Activated naive CD4-positive, alpha-beta T cell treated with Interleukin-2 at 50 U/mL for 16 hours (primary cell): ENCODE measurements around the gene PPP1CA.

ENCODE experiments used
- DNase-seq: peaks from one replicate; pipeline ENCODE4 v3.0.0-alpha.2; 2020

PPP1CA gene

DNA sequence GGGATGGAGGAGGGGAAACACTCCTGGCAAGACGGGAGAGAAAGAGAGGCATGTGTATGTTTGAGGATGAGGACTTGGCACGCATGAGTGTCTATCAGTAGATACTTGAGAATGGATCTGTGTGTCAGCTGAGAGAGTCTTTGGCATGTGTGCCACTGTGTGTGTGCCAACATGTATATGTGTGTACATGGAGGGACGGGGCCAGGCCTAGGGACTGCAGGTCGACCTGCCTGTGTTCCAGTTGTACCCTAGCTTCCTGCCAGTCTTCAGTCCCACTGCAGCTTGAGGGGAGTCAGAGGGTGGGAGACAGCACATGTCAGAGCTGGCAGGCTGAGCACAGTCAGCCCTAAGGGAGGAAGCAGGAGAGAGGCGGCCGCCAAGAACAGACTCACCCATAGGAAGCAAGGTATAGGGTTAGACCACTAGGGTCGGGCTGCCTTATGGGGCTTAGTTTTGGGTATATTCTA lies 33.9 kb downstream of the PPP1CA start:
- no peak for DNase-seq

DNA sequence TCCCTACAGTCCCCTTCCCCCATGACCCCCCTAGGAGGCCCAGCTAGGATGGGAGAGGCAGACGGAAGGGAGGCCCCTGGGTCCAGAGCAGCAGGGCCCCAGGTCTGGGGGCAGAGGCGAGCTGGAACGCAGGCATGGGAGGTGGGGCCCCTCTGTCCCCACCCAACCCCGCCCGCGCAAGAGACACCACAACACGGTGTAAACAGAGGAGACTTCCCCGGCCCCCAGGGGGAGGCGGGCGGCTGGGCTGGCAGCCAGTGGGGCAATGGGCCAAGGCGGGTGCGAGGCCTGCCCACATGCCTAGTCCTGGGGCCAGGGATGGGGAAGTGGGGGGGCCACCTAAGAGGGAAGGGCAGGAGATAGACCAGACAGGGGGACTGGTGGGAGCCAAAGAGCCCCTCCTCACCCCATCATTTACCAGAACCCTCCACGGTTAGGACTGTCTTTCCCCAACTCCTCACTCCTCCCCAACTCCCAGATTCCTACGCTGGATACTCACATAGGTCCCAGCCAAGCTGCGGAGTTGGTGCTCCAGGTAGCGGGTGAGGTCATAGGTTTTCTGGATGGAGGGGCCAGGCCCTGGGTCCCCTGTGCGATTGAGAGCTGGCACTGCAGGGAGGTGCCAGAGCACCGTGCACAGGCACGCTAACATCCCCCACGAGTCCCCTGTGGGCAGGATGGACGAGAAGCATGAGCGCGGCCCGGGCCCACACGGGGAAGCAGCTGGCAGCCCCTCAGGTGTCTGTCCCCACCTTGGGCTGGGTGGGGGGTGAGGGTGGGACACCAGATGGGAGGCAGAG lies 34.5 kb downstream of the PPP1CA start:
- DNase-seq: no peak

DNA sequence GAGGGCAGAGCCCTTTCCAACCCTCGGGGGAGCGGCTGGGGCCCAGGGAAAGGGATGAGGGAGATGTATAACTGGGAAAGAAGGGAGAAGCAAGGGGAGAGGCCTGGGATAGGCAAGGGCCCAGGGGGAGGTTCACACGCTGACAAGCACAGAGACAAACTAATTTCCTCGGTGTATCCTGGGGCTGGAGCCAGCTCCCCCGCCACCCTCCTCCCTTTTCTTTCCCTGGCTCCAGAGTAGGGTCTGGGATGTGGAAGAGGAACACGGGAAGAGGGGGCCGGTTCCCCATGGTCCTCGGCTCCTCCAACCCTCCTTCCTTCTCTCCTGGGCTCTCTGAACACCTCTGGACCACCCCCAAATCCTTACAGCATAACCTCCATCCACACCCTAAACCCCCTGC lies 35.1 kb downstream of the PPP1CA start:
- DNase-seq: no peak

DNA sequence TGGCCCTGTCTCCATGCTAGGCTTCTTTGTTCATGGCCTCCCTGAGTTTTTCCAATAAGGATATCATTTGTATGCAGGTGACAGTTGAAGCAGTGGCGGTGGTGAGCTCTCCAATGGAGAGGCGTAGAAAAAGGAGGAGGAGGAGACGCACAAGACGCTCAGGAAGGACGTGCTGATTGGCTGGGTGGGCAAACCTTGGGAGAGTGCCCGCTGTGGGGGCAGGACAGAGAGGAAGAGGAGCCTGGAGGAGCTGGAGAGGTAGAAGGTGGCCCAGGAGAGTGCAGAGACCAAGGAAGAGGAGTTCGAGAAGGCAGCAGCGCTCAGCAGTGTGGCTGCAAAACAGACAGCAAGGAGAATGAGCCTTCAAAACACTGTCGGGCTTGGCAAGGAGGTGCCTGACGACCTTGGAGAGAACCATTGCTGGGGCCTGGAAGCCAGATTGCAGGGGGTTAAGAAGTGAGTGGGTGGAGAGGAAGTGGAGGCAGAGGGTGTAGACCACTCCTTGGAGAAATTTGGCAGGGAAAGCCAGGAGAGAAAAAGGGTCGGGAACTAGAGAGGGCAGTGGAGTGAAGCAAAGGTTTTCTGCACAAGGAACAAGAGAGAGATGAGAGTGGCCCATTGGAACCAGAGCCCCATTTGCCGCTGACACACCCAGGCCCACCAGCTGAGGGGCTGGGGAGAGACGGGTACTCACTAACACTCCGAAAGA lies 35.8 kb downstream of the PPP1CA start:
- DNase-seq: no peak

DNA sequence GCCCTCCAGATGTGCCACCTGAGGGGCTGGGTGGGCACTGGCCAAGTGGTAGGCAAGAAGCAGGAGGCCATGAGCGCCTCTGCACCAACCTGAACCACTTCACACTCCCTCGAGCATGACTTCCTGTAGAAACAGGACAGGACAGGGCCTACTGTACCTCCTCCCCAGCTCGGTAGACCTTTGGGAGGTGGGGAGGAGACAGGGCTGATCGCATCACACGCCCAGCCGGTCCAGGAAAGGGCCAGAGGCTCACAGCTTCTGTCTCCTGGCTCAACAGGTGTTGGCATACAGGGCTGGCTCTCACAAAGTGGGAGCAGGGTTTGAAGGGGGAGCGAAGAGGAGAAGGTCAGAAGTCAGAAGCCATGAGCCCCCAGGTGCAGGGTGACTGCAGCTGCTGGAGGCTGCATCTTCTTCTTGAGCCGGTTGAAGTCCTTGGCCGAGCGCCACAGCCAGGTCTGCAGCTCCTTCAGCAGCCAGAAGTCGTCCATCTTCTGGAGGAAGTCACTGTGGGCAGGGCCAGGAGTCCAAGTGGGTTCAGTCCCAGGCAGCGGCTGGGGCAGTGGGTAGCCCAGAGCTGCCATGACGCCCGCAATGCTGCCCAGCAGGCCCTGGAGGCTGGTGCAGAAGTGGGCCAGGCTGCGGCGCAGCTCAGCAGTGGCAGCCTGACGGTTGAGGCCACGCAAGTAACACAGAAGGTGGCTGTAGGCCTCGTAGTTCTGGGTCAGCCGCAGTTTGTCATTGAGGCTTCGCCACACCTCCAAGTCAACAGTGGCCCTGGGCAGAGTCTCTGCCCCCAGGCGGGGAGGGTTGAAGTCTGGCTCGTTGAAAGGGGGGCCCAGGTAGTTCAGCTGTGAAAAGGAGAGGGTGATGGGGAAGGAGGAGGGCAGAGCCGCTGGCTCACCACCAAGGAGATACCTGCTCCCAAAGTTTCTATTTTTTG lies 36.6 kb downstream of the PPP1CA start:
- no peak for DNase-seq

DNA sequence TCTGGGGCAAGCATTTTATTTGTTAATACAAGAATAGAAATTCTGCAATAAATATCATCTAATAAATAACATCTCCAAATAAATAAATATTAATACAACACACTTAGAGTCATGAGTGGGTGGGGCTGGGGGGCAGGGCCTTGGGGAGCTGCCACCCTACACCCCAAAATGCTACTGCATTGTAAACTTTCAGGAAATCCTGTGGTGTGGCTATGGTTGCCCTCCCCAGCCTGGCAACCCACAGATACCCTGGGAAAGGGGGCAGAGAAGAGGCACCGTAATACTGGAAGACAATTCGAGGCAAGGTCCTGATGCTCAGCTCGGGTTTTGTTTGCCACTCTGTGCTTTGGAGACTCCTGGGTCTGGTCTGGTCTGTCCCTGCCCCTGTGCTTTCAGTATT lies 37.5 kb downstream of the PPP1CA start:
- no peak for DNase-seq

DNA sequence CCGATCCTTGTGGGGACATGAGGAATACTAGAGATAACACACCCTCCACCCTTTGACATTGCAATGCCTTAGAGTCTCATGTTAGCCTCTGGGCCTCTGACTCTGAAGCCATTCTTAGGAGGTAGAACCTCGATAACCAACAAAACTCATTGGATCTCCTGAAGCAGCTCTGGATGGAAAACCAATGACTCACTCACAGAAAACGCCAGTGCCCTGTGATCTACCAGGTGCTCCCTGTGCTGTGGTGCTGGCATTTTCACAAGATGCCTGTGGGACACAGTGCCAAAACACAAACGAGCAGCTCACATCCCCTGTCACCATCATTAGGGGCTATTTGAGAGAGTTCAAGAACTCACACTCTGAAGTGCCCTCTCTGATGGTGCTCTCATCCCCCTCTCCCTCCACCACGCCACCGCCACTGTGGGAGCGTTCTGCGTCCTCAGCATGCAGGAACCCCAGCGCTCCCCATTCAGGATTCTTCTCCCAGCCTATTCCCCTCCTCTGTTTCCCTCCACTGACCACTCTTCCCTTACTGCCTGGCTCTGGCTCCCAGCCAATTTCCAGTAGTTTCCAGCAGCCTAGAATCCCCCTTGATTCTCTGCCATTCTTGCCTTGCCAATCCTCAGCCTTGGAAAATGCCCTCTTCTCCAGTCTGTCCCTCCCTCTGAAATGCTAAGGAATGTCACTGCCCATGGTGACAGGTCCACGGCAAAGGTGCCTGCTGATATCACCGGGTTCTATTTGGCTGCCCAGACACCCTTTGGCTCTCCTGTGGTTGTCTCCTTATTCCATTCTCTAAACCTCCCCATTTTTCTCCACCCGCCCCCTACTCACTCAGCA lies 43.6 kb downstream of the PPP1CA start:
- no peak for DNase-seq

DNA sequence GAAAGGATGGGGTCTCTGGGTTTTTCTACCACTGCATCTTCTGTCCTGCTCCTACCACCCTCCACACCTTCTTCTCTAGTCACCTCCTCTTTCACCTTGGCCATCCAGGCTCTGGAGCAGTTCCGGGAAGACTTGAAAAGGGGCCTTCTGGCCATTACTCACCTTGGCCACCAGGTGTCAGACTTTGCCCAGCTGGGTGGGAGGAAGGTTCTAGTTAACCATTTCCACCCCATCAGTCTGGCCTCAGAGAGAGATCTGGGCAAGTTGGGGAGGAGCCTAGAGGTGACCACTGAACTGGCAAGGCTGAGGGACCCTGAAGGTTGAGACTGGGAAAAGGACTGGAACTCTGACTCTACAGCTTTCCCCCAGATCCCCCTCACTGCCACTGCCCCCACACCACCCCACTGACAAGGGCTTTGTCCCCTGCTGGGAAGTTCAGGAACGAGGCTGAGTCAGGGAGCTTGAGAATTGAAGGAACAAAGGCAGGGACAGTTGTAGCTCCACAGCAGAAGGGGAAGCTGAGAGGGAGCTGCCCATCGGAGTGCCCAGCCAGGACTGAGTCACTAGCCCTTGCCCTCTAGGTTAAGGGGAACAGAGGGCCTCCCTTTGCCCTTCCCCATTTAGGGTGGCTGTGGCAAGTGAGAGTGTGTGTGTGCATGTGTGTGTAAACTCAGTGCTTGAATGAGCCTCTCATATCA lies 44.6 kb downstream of the PPP1CA start:
- DNase-seq: peak; percentile 70

DNA sequence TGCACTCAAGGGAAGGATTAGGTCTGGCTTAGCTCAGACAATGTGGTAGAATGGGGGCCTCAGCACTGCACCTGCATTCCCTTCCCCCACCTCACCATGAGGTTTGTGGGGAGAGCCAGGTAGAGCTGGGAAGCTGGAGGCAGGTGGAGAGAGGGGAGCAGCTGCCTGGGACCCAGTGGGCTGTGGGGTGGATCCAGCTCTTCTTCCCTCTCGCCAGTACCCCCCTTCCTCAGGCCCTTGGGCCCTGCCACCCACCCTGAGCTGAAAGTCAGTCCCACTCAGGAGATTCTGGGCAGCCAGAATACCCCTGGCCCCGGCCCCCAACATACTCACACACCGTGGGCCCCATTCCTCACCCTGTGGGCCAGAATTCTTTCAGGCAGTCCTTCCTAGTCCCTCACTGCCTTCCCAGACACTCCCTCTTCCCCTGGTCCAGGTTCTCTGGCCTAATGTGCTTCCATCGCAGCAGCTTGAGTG lies 45.2 kb downstream of the PPP1CA start:
- no peak for DNase-seq

DNA sequence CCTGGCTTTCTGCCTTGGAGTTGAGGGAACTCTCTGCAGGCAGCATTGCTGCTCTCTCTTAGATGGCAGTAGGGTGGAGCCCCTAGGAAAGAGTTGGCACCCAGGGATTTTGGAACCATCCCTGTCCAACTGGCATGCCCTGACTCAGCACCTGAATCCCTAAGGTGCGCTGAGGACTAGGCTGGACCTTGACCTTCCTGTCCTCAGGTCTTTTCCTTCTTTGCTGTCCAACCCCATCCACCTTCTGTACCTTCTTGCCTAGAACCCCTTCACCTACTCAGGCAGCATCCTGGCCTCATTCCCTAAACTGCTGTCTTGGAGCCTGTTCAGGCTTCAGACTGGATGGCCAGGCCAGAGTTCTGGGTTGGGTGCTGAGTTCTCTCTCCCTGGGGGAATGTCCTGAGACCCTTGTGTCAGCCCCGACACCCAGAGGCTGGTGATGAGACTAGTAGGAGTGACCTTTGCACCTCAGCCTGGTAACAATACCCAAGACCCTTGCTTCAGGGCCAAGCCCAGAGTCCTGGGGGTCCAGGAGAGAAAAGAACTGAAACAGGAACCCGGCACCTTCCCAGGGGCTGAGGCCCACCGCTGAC lies 45.8 kb downstream of the PPP1CA start:
- DNase-seq: no peak

DNA sequence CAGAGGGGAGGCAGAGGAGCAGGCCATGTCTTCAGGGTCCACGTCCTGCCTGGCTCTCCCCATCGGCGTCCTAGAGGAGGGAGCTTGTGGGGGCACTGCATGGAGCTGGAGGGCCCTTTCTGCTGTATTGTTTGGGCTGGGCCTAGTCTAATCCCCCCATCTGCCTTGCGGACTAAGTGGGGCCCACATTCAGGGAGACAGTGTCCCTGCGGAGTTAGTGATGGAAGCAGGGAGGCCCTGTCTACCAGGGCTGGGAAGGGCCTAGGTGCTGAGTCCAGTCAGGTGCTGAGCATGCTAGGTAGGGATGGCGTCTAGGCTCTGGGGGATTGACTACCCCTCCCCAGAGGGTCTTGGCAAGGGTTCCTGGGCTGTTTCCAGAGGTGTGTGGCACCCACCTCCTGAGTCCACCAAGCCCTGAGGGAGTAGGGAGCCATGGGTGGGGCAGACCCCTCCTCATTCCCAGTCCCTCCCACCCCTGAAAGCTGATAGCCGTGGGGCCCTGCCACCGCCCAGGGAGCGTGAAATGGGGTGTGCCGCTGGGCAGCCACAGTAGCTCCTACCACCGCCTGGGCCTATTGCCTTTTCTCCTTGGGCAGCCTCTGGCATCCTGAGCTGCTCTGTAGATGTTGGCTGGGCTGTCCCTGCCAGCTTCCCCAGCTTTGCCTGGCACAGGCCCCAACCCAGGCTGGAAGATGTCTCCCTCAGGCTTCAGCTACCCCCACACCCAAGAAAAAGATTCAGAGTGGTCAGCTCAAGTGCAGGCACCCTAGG lies 46.5 kb downstream of the PPP1CA start:
- no peak for DNase-seq

DNA sequence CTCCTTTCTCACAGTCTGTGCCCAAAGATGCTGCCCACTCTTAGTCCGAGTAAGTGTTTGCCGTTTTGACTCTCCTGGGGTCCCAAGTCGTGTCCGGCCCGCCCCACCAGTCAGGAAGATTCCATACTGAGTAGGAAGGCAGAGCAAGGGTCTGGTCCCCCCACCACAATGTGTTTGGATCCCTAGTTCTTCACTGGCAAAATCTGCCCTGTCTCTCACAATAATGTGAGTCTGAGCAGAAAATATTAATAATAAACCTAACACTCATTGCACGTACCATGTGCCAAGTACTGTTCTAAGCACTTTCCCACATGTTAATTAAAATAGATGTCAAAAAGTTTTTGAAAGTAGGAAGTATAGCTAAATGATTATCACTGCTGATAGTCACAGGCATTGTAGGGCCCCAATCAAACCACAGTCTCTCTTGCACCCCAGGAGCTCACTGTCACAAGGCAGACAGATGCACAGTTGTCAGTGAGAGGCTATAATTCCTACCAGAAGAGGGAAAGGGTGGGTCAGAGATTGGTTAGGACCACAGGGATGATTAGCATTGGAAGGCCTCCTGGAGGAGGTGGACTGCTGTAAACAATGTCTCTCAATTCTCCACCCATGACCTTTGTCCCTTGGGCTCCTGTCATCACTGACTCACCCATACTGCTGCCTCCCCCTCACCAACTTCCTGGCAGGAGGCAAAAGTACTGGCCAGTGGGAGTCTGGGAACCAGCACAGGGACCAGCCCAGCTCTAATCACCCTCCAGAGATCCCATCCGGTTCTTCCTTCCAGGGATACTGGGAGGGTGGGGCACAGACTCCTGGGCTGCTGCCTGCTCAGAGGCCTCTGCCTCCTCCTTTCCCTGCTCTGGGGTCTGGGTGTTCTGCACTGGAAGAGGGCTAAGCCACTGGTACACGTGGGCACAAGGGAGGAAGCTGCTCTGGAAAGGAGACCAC lies 47.3 kb downstream of the PPP1CA start:
- DNase-seq: no peak

DNA sequence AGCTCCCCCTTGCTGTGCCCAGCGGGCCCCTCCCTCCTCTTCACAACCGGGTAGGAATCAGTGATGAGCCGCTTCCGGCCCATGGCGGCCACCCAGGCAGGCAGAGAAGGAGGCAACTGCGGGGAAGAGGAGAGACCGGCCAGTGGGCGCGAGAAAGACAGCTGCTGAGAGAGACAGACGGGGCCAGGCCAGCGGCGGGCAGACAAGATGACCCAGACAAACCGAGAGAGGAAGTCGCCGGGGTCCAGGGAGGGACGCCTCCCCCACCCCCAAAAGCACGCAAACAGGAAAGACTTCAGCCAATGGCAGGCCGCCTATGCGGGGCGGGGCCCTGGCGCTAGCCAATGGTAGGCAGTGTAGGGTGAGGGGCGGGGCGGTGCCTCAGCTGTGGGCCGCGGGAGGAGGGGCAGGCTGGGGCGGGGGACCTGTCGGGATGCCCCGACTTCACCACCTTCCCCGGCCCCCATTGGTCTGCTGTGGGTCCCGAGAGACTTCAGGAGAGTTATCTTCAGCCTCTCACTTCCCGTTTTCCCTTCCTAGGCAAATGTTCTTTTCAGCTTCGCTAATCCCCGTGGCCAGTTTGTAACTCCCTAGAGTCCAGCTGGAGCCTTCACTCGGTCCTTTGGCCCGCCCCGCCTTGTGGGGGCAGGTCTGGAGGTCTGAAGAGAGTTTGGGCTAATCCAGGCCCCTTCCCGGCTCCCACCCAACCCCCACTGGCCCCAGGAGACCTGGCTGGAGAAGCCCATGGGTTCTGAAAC lies 48.2 kb downstream of the PPP1CA start, which contains the start of gene POLD4:
Gene POLD4, minus strand, starts transcription at position 230 of the 758 bp plus-strand sequence. Its CDS starts 147 bp downstream, at position 83.
- peak; percentile 97 for DNase-seq

DNA sequence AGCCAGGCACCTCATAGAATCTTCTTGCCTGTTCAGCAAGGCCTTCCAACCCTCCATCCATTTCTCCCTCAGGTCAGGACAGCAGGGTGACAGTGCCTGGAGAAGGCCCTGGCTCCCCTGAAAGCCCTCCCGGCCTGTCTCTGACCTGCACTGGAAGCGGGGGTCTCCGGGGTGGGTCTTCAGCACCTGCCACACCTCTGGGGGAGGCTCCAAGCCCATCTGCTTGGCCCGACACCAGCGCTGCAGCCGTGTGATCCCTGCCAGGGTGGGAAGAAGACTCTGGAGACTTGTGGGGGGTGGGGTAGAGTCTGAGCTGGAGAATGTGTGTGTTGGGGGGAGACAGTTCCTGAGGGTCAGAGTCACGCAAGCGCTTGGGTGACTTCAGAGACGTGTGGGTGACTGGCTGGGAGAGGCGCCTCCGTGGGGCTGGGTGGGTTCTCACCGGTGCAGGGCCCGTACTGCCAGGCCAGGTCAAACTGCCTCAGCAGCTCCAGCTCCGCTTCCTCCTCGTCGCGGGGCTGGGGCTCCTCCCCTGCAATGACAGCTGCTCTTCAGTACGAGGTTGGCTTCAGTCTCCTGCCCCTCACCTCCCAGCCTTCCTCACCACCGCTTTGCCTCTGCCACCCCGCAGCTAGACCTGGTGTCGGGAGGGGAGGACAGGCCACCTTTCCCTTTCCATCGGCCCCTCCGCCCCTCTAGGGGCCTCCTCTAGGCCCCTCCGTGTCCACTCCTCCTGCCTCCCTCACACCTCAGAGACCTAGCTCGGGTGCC lies 48.9 kb downstream of the PPP1CA start:
- no peak for DNase-seq

DNA sequence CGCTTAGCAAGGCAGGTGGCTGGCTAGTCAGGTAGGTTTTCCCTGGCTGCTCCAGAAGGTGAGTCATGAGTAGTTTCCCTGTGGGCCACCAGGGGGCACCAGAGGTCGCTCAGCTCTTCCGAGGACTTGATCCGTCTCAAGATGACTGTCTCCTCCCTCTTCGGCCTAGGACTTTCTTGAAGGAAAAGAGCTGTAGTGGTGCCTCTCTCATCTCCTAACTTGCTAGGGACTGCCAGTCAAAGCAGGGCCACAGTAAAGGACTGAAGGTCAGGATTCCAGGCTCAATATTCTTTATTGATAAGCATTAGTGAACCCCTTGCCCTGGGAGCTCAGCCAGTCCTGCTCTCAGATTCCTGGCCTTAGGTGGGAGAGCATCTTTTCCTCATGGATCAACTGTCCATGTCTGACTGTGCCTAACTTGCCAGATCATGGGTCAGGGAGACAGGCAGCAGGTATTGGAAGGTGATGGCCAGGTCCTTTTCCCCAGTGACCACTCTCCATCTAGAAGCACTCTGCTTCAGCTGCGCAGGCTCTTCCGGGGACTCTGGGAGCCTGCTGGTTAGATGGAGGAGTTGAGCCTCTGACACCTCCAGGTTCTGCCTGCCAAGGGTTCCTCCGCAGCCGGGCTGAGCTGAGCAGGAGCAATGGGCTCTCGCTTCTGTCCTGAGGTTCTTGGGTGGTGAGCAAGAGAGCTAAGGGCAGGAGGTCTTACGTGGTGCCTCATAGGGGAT lies 50.2 kb downstream of the PPP1CA start:
- peak; percentile 64 for DNase-seq

DNA sequence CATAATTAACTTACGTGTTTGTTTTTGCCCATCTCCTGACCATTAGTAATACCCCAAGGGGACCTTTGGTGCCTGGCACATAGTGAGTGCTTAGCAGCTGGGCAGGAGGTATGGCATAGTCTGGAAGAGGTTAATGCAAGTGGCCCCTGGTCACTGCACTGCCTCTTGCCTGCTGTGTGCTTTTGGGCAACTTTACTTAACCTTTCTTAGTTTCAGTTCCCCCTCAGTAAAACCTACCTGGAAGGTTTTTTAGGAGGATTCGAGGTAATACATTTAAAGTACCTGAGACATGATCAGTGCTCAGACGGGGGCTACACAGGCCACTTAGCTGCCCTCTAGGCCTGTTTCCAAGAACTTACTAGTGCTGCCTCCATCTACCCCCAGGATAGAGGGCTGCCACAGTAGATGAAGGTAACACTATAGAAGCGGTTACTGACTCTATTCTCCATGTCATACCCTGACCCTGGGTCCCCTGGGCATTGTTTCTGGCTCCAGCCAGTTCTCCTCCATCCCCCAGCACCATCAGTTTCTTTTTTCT lies 51.7 kb downstream of the PPP1CA start:
- no peak for DNase-seq
